Duodenal mucosa (tissue), 2 donors: ENCODE results near the gene RBKS.
"Not testable (repeated sequence)": the region's sequence is repeated elsewhere in the genome, so short reads cannot be mapped to it uniquely, and the experiment has no call there.

Experiments
- H3K27ac ChIP-seq: one replicate; pipeline ENCODE4 v1.7.0; 2013; ENCODE audit warnings: low read depth, low read length
- H3K27me3 ChIP-seq, 2 donors: one replicate each; pipeline ENCODE4 v1.7.0; 2013; ENCODE audit warnings: low read length in 2 of 2, control low read depth in 1 of 2; ENCODE audit not compliant: insufficient read depth in 2 of 2, control insufficient read depth in 1 of 2
- H3K36me3 ChIP-seq, 2 donors: one replicate each; pipeline ENCODE4 v1.7.0; 2013; ENCODE audit warnings: low read length in 2 of 2, control low read depth in 1 of 2; ENCODE audit not compliant: insufficient read depth in 2 of 2, control insufficient read depth in 1 of 2
- H3K4me1 ChIP-seq, 2 donors: one replicate each; pipeline ENCODE4 v1.7.0; 2013; ENCODE audit warnings: low read length in 2 of 2, control low read depth in 1 of 2; ENCODE audit not compliant: insufficient read depth in 2 of 2, control insufficient read depth in 1 of 2
- H3K4me3 ChIP-seq, 2 donors: one replicate each; pipeline ENCODE4 v1.7.0; 2013; ENCODE audit warnings: low read length in 2 of 2, low read depth in 1 of 2
- H3K9ac ChIP-seq, 2 donors: one replicate each; pipeline ENCODE4 v1.7.0; 2013; ENCODE audit warnings: low read length in 2 of 2, low read depth in 1 of 2
- H3K9me3 ChIP-seq, 2 donors: one replicate each; pipeline ENCODE4 v1.7.0; 2013; ENCODE audit warnings: low read length in 2 of 2, control low read depth in 1 of 2; ENCODE audit not compliant: control insufficient read depth in 1 of 2

Gene RBKS

DNA sequence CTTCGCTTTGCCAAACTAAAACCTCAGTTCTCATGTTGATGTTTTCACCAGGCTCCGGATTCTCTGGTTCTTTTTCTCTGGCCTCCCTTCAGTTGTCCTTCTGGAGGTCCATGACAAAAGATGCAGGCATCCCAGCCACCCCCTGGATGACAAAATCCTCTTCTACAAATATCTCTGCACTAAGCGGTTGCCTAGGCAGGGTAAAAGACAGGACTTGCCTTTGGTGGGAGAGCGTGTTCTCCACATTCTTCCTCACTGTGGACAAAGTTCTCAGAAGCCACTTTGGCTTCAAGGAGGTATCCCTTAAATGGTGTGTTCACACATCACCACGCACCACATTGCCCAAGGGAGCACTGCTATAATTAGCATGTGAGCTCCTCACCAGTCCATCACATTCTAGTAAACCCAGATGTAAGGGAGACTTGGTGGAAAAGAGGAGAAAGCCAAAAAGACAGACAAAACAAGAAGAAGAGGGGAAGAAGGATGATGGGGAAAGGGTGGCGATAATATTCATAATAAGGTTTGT lies 142.3 kb downstream of the RBKS start:
- Histone ChIP-seq H3K9me3 (no peaks in the 10 kb centered on the region), H3K27me3 (no peaks in the 10 kb centered on the region), H3K4me1 (peaks cover 3 to 7% of the 10 kb centered on the region in 2 donors), H3K27ac (no peak overlapping the region), H3K36me3 (no peaks in the 10 kb centered on the region), H3K9ac (no peak overlapping the region), H3K4me3 (no peak overlapping the region)

- Histone ChIP-seq H3K4me3 (no peak overlapping the region), H3K4me1 (no peaks in the 10 kb centered on the region), H3K27ac (no peak overlapping the region), H3K36me3 (no peaks in the 10 kb centered on the region), H3K9me3 (no peaks in the 10 kb centered on the region), H3K9ac (no peak overlapping the region), H3K27me3 (no peaks in the 10 kb centered on the region)
Measured at GRCh38 chr2:27746325-27746724, 143.9 kb downstream of the RBKS start.

DNA sequence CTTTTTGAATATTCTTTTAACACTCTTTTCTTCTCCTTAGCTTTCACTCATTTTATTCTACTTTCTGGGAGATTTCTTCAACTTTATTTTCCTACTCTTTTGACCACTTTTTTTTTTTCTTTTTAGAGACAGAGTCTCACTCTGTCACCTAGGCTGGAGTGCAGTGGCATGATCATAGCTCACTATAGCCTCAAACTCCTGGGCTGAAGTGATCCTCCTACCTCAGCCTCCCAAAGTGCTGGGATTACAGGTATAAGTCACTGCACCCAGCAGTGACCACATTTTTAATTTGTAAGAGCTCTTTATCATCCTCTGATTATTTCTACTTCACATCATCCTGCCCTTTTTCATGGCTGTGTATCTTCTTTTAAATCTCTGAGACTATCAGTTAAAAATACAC lies 144.7 kb downstream of the RBKS start:
- not testable (repeated sequence) for H3K9me3 ChIP-seq, H3K27me3 ChIP-seq, H3K36me3 ChIP-seq, H3K4me3 ChIP-seq, H3K4me1 ChIP-seq, H3K9ac ChIP-seq, H3K27ac ChIP-seq

DNA sequence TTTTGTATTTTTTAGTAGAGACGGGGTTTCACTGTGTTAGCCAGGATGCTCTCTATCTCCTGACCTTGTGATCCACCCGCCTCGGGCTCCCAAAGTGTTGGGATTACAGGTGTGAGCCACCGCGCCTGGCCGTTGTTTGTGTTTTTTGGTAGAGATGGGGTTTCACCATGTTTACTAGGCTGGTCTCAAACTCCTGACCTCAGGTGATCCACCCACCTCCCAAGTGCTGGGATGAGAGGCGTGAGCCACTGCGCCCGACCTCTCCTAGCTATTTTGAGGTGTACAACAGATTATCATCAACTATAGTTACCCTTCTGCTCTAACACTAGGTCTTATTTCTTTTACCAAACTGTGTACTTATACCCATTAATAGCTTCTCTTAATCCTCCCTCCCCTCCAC lies 147.6 kb downstream of the RBKS start:
- Histone ChIP-seq H3K27me3 (no peaks in the 10 kb centered on the region), H3K27ac (no peak overlapping the region), H3K36me3 (no peaks in the 10 kb centered on the region), H3K4me1 (peaks cover 12% of the 10 kb centered on the region in 2 donors), H3K4me3 (no peak overlapping the region), H3K9me3 (no peaks in the 10 kb centered on the region), H3K9ac (no peak overlapping the region)

GRCh38 chr2:27741673-27742072 lies 148.5 kb downstream of the RBKS start:
- Histone ChIP-seq H3K4me3 (no peak overlapping the region), H3K4me1 (peaks cover 16 to 20% of the 10 kb centered on the region in 2 donors), H3K27me3 (no peaks in the 10 kb centered on the region), H3K27ac (no peak overlapping the region), H3K36me3 (no peaks in the 10 kb centered on the region), H3K9me3 (no peaks in the 10 kb centered on the region), H3K9ac (no peak overlapping the region)

GRCh38 chr2:27739058-27739373 lies 151.2 kb downstream of the RBKS start:
- no peaks in the 10 kb centered on the region for H3K36me3 ChIP-seq
- no peak overlapping the region for H3K4me3 ChIP-seq
- no peaks in the 10 kb centered on the region for H3K9me3 ChIP-seq
- H3K27ac ChIP-seq, result no peak overlapping the region
- H3K4me1 ChIP-seq, result peaks cover 29 to 42% of the 10 kb centered on the region in 2 donors
- H3K9ac ChIP-seq, result no peak overlapping the region
- H3K27me3 ChIP-seq, result no peaks in the 10 kb centered on the region

- H3K27ac ChIP-seq, result peak overlapping the region; percentile 20
- no peaks in the 10 kb centered on the region for H3K9me3 ChIP-seq
- peak overlapping the region in 1 of 2 donors; percentile 40 for H3K9ac ChIP-seq
- no peaks in the 10 kb centered on the region for H3K36me3 ChIP-seq
- no peaks in the 10 kb centered on the region for H3K27me3 ChIP-seq
- H3K4me1 ChIP-seq, result peaks cover 29 to 42% of the 10 kb centered on the region in 2 donors
- no peak overlapping the region for H3K4me3 ChIP-seq
Measured at GRCh38 chr2:27738349-27739057, 151.7 kb downstream of the RBKS start.

DNA sequence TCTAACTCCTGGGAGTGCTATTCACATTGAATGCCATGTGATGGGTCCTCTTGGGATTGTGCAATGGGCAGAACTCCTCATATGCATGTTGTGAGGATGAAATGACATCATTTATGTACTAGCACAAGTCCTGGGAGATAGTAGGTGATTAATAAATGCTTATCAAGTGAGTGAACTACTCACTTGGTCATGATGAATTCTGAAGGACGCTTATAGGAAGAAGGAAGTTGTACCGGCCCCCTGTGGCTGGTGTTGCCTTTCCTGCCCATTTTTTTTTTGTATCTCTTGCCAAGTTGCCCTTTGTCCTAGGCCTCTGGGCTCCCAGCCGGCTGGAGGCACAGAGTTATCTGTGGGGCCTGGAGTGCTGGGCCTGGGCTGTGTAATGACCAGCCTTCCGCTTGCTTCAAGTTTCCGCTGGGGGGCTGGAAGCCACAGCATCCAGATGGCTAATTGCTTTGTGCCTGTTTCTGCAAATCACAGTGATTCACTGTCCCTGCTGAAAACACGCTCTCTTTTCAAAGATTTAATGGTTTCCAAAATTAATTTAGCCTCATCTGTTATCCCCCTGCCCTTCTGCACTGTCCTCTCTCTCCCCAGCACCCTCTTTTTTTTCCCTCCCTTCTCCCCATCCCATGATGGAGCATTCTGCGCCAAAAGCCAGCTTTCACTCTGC lies 152.4 kb downstream of the RBKS start:
- Histone ChIP-seq H3K9ac (peak overlapping the region in 1 of 2 donors; percentile 40), H3K36me3 (no peaks in the 10 kb centered on the region), H3K27ac (peak overlapping the region; percentile 30), H3K27me3 (no peaks in the 10 kb centered on the region), H3K9me3 (no peaks in the 10 kb centered on the region), H3K4me1 (peaks cover 29 to 42% of the 10 kb centered on the region in 2 donors), H3K4me3 (no peak overlapping the region)

GRCh38 chr2:27736890-27737204 lies 153.3 kb downstream of the RBKS start:
- Histone ChIP-seq H3K27ac (no peak overlapping the region), H3K9me3 (no peaks in the 10 kb centered on the region), H3K27me3 (no peaks in the 10 kb centered on the region), H3K36me3 (no peaks in the 10 kb centered on the region), H3K9ac (no peak overlapping the region), H3K4me1 (peaks cover 29 to 42% of the 10 kb centered on the region in 2 donors), H3K4me3 (no peak overlapping the region)

GRCh38 chr2:27736031-27736889 lies 153.9 kb downstream of the RBKS start:
- Histone ChIP-seq H3K36me3 (no peaks in the 10 kb centered on the region), H3K9ac (peak overlapping the region; percentile 10 to 78), H3K4me1 (peaks cover 29 to 42% of the 10 kb centered on the region in 2 donors), H3K4me3 (peak overlapping the region; percentile 73 to 82), H3K9me3 (no peaks in the 10 kb centered on the region), H3K27ac (peak overlapping the region; percentile 71), H3K27me3 (no peaks in the 10 kb centered on the region)
